ENCODE data around the gene IWS1.
A peak's percentile ranks its signal among the peaks of the same experiment; 100 is the strongest.
"Not testable (repeated sequence)": the region's sequence is repeated elsewhere in the genome, so short reads cannot be mapped to it uniquely, and the experiment has no call there.

IWS1 gene

DNA sequence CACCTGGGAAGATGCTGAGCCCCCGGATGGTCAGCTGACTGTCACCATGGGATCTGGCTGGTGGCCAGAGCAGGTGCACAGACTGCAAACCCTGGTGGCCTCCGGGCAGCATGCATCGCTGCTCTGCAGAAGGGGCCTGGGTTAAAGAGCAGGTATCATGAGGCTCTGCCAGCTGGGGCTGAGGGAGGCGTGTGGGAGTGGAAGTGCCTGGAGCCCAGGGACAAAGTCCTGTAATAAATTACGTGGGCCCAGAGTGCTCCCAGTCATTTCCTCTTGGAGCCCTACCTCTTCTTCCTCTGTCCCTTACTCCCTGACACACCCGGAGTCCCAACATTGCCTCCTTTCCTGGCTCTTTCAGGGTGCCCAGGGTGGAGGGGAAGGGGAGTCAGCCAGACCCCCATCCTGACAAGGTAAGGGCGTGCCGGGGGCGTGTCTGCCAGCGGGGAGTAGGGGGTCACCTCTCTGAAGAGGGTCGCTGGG lies 9.2 kb upstream of the IWS1 start, which contains the start of gene MYO7B:
MYO7B (plus strand) TSS at position 262 of the 480 bp plus-strand sequence. CDS start 24,040 bp downstream, outside the sequence.
- intact Hi-C loops (cut with DNase I): no loop called here
- no peak for DNase-seq

DNA sequence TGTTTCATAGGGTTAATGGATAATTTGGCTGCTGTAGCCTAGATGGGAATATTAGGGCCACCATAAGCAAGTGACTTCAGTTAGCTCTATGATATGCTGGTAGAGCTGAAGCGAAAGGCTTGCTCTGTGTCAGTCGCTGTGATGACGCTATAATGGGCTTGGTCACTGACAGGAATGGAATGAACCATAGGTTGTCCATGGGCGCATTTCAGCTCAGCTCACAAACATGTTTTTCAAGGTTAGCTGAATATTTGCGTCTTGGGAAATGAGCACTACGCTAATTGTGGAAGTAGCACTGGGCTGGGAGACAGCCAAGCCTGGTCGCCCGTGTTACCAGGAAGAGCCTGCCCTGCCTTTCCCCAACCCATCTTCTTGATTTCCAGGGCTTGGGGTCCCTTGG lies 6.0 kb upstream of the IWS1 start:
- DNase-seq: no peak
- intact Hi-C loops (cut with DNase I): no loop called here

DNA sequence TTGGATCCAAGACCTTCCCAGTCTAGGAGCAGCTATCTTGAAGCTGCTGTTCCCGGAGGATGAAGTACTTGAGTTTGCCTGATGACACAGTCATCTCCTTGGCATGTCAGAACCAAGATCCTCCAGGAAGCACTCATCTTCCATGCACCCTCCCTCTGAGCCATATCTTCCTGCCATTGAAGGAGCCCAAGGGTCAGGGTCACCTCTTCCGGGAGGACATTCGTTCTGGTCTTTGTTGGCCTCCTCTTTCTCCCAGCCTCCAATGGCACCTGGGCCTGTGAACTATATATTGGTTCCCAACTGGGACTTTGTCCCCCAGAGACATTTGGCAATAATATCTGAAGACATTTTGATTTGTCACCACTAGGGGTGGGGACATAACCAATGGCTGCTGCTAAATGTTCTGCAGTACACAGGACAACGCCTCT lies 4.9 kb upstream of the IWS1 start:
- intact Hi-C loops (cut with DNase I): no loop called here

DNA sequence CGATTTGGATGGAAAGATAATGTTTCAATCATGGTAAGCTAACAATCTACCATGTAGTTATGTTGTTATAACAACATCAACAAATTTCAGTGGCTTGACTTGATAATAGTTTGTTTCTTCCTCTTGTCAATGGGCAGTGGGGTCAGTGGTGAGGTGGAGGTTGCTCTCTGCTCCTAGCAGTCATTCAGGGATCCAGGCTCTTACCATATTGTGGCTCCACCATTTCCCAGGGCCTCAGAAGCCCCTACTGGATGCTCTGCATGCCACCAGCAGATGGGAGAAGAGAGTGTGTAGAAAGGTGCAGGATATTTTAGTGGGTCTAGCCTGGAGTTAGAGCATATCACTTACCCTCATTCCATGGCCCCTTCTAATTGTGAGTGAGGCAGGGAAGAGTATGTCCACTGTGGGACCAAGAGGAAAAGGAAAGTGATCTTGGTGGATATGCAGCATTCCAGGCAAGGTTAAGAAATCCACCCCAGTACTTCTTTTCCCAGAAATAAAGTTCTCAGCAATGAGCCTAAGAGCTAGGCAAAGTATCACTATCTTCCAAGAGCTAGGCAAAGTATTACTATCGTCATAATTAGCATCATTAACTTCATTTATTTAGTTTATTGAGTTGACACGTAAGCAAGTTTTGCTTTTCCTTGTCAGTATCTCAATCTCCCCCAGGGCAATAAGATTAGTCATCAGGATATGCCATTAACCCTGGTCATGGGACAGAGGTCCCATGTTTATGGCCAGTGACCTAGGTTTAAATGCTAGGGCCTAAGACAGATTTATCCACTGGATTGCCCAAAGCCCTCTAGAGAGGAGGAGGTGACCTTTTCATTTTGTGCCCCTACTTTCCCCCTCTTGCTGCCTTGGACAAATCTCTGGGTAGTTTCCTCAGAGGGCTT lies 4.2 kb upstream of the IWS1 start:
- DNase-seq: no peak
- intact Hi-C loops (cut with DNase I): no loop called here

More for the DNA sequence above, 4.9 kb upstream of the IWS1 start:
- no peak for DNase-seq

DNA sequence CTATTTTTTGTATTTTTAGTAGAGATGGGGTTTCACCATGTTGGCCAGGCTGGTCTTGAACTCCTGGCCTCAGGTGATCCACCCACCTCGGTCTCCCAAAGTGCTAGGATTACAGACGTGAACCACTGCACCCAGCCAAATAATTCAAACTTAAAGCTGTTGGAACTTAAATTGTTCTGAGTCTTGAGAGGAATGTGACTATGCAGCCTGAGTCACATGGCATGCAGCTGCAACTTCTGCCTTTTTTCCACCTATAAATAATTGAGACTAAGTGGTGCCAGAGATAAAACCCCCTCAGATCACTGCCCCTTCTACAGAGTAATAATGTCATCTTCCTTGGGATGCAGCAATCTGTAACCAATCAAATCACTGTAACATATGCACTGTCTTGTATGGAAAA lies 3.1 kb upstream of the IWS1 start:
- intact Hi-C loops (cut with DNase I): loop anchor here (5.0 to 10.0 kb wide), 3 partner anchors 125 to 173 kb away; partner anchors contain the start of genes MAP3K2 and SFT2D3
- not testable (repeated sequence) for DNase-seq

DNA sequence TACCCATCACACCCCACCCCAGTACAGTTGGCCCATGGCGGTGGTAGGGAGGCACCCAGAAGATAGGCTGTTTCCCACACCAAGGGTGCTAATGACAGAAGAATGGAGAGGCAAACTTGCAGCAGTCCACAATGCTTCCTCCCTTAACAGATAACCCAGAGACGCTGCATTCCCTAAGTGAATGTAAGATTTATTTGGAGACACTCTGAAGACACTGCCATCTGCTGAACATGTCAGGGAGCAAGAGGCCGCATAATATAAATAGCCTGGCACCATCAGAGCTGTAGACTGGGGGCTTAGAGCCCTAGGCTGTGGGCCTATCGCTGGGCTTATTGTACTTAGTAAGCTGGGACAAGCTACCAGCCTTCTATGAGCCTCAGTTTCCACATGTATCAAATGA lies 2.2 kb upstream of the IWS1 start:
- DNase-seq: no peak
- intact Hi-C loops (cut with DNase I): loop anchor here (5.0 to 10.0 kb wide), 3 partner anchors 126 to 174 kb away; partner anchors contain the start of genes MAP3K2 and SFT2D3

DNA sequence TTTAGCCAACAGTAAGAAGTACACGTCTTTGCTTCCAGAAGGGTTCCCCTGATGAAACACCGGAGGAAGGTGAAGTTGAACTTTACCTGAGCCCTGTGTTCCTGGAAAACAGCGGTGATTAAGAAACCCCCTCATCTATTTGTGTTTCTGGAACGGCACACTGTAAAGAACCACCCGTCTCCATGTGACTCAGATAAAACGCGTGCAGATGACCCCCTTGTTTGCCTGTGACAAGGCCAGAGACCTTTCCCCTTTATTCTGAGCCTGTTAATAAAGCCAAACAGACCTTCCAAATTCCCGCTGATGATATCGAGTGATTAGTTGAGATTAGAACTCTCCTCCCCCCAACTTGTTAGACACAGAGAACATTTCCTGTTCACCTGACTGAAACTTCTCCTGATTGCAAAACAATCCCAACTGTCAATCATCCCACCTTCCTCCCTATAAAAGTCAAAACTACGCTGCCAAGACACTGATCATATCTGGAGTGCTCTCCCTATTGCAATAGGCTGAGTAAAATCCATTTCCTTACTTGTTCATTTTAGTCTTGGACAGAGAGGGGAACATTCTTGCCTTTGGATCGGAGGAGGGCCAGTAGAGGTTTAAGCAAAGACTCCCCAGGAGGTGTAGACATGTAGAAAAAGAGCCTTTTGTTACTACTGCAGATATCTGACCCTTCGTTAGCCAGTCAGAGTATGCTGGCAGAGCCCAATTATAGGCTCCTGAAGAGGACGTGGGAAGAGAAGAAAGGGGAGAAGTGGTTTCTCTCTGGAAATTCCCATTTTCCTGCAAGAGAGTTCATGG lies 914 bp upstream of the IWS1 start:
- intact Hi-C loops (cut with DNase I): loop anchor here (5.0 to 10.0 kb wide), 3 partner anchors 128 to 175 kb away; partner anchors contain the start of genes MAP3K2 and SFT2D3
- peak in 3 of 42 donors; percentile 12 to 40 (median 20) for DNase-seq

DNA sequence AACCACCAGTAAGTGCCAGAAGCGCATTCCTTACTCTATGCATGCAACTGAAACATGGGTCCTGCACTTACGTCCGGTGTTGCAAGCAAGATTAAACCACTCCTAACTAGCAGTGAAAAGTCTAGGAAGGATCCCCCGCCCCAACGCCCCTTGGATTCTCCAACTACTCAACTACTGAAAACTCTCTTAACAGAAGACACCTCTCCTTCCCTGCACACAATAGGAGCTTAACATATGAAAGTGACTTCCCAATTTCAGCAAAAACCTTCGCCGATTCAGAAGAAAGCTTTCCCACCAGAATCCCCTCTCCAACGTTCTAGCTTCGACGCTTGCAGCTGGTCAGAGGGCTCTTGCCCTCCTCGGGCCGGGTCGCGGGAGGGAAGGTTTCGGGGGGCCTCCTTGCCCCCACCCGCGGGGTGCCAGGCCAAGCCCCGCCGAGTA lies 578 bp downstream of the IWS1 start:
- DNase-seq: no peak
- intact Hi-C loops (cut with DNase I): loop anchor here (5.0 to 10.0 kb wide), 3 partner anchors 129 to 177 kb away; partner anchors contain the start of genes MAP3K2 and SFT2D3

DNA sequence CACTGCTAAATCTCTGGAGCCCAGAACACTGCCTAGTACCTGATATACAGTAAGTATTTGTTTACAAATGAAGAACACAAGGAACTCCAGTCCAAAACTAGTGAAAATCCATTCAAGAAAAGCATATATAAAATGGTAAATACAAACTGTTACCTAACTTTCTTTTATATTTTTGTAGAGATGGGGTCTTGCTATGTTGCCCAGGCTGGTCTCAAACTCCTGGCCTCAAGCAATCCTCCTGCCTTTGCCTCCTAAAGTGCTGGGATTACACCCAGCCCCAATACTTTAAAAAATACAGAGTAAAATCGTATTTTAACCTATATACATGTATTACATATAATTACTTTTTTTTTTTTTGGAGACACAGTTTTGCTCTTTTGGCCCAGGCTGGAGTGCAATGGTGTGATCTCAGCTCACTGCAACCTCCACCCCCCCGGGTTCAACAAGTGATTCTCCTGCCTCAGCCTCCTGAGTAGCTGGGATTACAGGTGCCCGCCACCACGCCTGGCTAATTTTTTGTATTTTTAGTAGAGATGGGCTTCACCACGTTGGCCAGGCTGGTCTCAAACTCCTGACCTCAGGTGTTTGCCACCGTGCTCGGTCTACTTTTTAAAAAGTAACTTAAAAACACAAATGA lies 2.0 kb downstream of the IWS1 start:
- DNase-seq: not testable (repeated sequence)
- intact Hi-C loops (cut with DNase I): loop anchor here (10.0 kb wide), 2 partner anchors 130 to 140 kb away; partner anchors contain the start of gene MAP3K2

DNA sequence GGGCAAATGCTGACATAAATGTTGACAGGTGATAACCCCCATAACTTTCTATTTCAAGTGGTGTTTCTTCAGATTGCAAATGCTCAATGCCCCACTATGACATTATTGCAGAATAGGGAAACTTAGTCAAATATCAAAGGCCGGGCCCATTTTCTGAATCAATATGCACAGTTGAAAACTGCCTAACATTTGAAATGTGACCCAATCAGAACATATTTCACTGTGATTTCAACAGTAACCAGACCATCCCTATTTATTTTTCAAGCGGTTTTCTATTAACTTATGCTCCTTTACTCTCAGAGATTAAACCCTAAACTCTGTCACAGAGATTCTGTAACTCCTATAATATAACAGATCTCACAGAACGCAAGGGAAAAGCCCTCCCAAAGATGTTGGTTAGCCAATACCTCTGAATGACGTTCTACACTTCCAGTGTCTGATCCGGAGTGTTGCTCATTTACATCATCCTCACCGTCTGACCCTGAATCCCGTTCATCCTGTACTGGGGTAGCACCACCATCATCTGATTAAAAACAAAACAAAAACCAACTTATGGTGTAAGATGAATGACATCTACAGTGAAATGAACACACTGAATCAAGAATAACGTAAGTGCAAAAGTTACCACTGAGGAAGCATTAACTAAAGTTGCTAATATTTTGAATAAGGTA lies 2.9 kb downstream of the IWS1 start:
- intact Hi-C loops (cut with DNase I): loop anchor here (10.0 kb wide), 2 partner anchors 131 to 139 kb away; partner anchors contain the start of gene MAP3K2

DNA sequence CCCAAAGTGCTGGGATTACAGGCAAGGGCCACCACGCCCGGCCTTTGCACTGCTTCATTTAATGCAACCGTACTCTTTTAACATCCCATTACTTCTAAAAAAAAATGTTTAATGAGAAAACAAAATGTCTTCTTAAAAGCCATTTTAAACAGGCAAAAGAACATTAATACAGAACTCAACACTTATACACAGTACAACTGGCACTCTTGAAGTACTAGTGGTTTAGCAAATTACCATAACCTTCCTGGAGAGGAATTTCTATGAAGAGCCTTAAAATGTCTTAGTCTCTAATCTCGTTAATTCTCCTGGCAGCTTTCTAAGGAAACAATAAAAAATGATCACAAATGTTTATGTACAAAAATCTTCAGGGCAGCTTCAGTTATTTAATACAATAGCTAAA lies 5.9 kb downstream of the IWS1 start:
- intact Hi-C loops (cut with DNase I): loop anchor here (10.0 kb wide), 2 partner anchors 134 to 136 kb away; partner anchors contain the start of gene MAP3K2

More for the DNA sequence above, 2.9 kb downstream of the IWS1 start:
- DNase-seq: no peak

DNA sequence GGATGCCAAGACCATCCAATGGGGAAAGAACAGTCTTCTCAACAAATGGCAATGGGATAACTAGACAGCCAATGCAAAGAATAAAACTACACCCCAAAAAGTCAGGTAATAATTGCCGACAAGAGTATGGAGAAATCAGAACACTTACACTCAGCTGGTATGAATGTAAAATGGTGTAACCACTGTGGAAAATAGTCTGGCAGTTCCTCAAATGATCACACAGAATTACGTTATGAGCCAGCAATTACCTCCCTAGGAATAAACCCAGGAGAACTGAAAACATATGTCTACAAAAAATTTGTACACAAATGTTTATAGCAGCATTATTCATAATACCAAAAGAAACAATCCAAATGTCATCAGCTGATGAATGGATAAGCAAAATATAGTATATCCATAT lies 8.8 kb downstream of the IWS1 start:
- no peak for DNase-seq

More for the DNA sequence above, 5.9 kb downstream of the IWS1 start:
- no peak for DNase-seq

DNA sequence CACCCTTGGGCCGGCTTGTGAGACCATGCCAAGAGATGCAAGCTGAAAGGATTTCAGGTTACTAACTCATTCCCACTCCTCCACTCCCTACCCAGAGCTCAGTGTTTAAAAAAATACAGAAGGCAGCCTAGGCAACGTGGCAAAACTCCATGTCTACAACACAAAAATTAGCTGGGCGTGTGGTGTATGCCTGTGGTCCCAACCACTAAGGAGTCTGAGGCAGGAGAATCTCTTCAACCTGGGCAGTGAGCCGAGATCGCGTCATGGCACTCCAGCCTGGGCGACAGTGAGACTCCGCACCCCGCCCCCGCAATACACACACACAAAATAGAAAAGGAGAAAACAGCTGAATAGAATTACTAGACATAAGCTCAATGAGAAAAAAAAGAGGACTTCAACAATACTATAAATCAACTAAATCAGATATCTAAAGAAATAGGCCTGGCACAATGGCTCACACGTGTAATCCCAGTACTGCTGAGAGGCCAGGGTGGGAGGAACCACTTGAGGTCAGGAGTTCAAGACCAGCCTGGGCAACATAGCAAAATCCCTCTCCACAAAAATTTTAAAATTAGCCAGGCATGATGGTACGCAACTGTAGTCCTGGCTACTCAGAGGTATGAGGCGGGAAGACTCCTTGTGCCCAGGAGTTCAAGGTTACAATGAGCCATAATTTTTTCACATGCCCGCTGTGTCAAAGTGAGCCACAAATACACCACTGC lies 10.1 kb downstream of the IWS1 start:
- intact Hi-C loops (cut with DNase I): no loop called here
- DNase-seq: peak in 39 of 42 donors; percentile 38 to 86 (median 67)

More for the DNA sequence above, 8.8 kb downstream of the IWS1 start:
- intact Hi-C loops (cut with DNase I): no loop called here

DNA sequence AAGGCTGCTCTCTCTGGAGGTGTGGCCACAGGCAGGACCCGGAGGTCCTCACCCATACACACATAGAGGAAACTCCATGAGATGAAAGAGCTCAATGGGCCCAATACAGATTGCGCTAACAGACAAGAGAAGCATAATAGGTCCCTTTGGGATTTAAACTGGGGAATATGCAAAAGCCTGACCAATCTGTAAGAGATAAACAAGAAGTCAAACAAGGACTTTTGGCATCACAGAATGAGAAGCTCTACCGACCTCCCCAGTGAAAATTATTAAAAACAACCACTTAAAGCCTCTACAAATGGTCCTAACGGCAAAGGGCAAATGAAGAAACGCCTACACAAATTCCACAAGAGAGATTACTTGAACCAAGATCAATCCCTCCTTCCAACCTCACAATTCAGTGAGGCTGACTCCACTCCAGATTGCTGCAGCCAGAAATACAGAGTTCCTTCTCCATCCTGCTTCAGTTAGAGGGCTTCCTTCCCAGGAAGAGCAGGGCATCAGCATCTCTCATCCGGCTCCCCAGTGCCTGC lies 10.8 kb downstream of the IWS1 start:
- no peak for DNase-seq
- intact Hi-C loops (cut with DNase I): no loop called here

DNA sequence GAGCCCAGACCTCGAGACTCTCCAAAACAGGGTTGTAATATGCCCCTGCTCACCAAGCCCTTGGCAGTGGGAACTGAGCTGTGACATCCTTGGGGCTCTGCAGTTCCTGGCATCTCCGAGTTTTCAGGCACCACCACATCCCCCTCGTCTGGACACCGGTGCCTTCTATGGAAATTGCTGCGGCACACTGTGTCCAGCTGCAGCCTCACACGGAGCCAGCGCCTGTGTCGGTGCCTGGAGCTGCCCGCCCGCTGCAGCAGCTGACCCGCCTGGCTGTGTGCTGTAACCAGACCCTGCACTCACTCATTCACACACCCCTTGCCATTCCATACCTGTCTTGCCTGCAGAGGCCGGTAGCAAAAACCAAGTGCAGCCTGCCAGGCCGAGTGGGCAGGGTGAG lies 11.8 kb downstream of the IWS1 start:
- intact Hi-C loops (cut with DNase I): no loop called here
- peak; percentile 41 to 87 (median 68) for DNase-seq

DNA sequence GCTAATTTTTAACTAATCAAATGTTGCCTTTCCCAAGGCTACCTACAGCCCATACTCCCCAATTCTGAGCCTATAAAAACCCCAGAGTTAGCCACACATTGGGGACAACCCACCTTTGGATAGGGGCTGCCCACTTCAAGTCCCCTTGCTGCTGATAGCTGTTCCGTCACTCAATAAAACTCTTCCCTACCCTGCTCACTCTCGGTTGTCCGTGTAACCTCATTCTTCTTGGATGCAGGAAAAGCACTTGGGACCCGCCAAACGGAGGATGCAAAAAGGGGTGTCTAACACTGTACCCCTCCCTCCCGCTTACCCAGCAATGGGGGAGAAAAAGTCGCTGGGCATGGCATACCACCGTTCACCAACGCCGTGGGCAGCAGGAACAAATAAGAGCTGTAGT lies 12.2 kb downstream of the IWS1 start:
- DNase-seq: peak in 1 of 42 donors; percentile 21
- intact Hi-C loops (cut with DNase I): no loop called here

DNA sequence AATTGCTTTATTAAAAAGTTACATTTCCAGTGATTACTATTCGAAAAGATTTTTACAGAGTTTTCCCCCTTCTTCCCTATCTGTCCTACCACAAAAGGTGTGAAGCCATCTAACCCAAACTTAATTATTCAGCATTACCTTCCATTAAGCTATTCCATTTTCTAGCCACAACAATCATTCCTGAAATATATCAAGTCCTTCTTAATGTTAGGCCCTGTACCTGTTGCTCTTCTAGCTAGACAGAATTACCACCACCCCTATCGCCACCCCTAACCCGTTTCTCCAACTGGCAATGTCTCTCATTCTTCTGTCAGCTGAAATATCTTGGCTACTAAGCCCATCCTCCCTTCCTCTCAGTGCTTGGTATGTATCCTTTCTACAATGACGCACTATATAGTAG lies 13.9 kb downstream of the IWS1 start:
- intact Hi-C loops (cut with DNase I): no loop called here
- DNase-seq: no peak
